Adipose tissue (tissue), 3 donors: Measurements from ENCODE around the gene MCF2L2. TPM values are rescaled to one million over a fixed set of nuclear protein-coding genes. Genes with fewer than 3 reads are reported as not detected.

Experiments used
- H3K27ac ChIP-seq: one replicate; pipeline ENCODE4 v1.5.1; 2013; ENCODE audit warnings: low read depth, low read length
- WGBS, 3 donors: extraction: QIAGEN DNeasy Blood & Tissue Kit; methylation state at CpG; one replicate each; pipeline ENCODE4 v1.1.7; 2013; 5-methylcytosine and 5-hydroxymethylcytosine counted together
- polyA plus RNA-seq, 3 donors: library from polyadenylated mRNA; stranded (reverse); fragments of 200-250 nt; gene quantifications; one replicate each; pipeline ENCODE4 v1.2.3, GENCODE V29; 2013
- donor health status: healthy with polysubstance abuse.
- donor health status: Bipolar disorder and iron deficiency.
- donor health status: healthy.

Gene MCF2L2
- polyA plus RNA-seq, 3 donors = 0.06 to 0.22 (median 0.12) TPM

GRCh38 chr3:183313351-183313750 is 115.1 kb downstream of the MCF2L2 start:
- 70 to 97% (median 79%) methylated on average over 4 of the region's 4 CpGs for WGBS, 3 donors
- H3K27ac ChIP-seq = no peak overlapping the region

- no peak overlapping the region for H3K27ac ChIP-seq
- 91 to 95% (median 95%) methylated on average over 2 of the region's 2 CpGs for WGBS, 3 donors
These were observed 116.0 kb downstream of the MCF2L2 start for GRCh38 chr3:183312433-183312832.

- 91 to 98% (median 95%) methylated on average over 3 of the region's 3 CpGs for WGBS, 3 donors
- no peak overlapping the region for H3K27ac ChIP-seq
These were observed 117.5 kb downstream of the MCF2L2 start for GRCh38 chr3:183310936-183311335.

GRCh38 chr3:183309276-183309675 is 119.1 kb downstream of the MCF2L2 start:
- H3K27ac ChIP-seq = no peak overlapping the region
- 58 to 67% (median 59%) methylated on average over 5 of the region's 5 CpGs for WGBS, 3 donors

- 60 to 82% (median 61%) methylated on average over 5 of the region's 5 CpGs for WGBS, 3 donors
- H3K27ac ChIP-seq = no peak overlapping the region
These were observed 119.7 kb downstream of the MCF2L2 start for GRCh38 chr3:183308751-183309150.

GRCh38 chr3:183307749-183308148 is 120.7 kb downstream of the MCF2L2 start:
- H3K27ac ChIP-seq = no peak overlapping the region
- WGBS, 3 donors = 70 to 98% (median 94%) methylated on average over 2 of the region's 2 CpGs

- H3K27ac ChIP-seq = no peak overlapping the region
- WGBS, 3 donors = 41% methylated on average over 9 of the region's 9 CpGs
These were observed 121.4 kb downstream of the MCF2L2 start for GRCh38 chr3:183306798-183307671.

- no peak overlapping the region for H3K27ac ChIP-seq
- 67 to 82% (median 69%) methylated on average over 2 of the region's 2 CpGs for WGBS, 3 donors
These were observed 124.7 kb downstream of the MCF2L2 start for GRCh38 chr3:183303690-183304089.

GRCh38 chr3:183301937-183302580 is 126.4 kb downstream of the MCF2L2 start:
- no peak overlapping the region for H3K27ac ChIP-seq
- 40 to 76% (median 47%) methylated on average over 8 of the region's 8 CpGs for WGBS, 3 donors

- 82 to 92% (median 86%) methylated on average over 6 of the region's 6 CpGs for WGBS, 3 donors
- H3K27ac ChIP-seq = no peak overlapping the region
These were observed 127.3 kb downstream of the MCF2L2 start for GRCh38 chr3:183300996-183301562.

GRCh38 chr3:183299976-183300375 is 128.4 kb downstream of the MCF2L2 start:
- WGBS, 3 donors = 95 to 96% (median 96%) methylated on average over 4 of the region's 4 CpGs
- no peak overlapping the region for H3K27ac ChIP-seq

GRCh38 chr3:183298701-183299153 is 129.7 kb downstream of the MCF2L2 start:
- no peak overlapping the region for H3K27ac ChIP-seq
- 28 to 44% (median 42%) methylated on average over 5 of the region's 5 CpGs for WGBS, 3 donors

- 79 to 91% (median 82%) methylated on average over 12 of the region's 12 CpGs for WGBS, 3 donors
- no peak overlapping the region for H3K27ac ChIP-seq
These were observed 131.5 kb downstream of the MCF2L2 start for GRCh38 chr3:183296944-183297343.

- WGBS, 3 donors = 24 to 52% (median 27%) methylated on average over 3 of the region's 3 CpGs
- H3K27ac ChIP-seq = no peak overlapping the region
These were observed 133.2 kb downstream of the MCF2L2 start for GRCh38 chr3:183295211-183295610.

- no peak overlapping the region for H3K27ac ChIP-seq
- WGBS, 3 donors = 89 to 94% (median 90%) methylated on average over 2 of the region's 2 CpGs
These were observed 134.5 kb downstream of the MCF2L2 start for GRCh38 chr3:183293966-183294365.

GRCh38 chr3:183291497-183292031 is 136.9 kb downstream of the MCF2L2 start:
- 34 to 78% (median 75%) methylated on average over 4 of the region's 4 CpGs for WGBS, 3 donors
- no peak overlapping the region for H3K27ac ChIP-seq

- 95 to 100% (median 96%) methylated on average over 2 of the region's 2 CpGs for WGBS, 3 donors
These were observed 138.2 kb downstream of the MCF2L2 start for GRCh38 chr3:183290216-183290615.

GRCh38 chr3:183288117-183288516 is 140.3 kb downstream of the MCF2L2 start:
- no peak overlapping the region for H3K27ac ChIP-seq
- WGBS, 3 donors = 83 to 100% (median 93%) methylated on average over 2 of the region's 2 CpGs

More at GRCh38 chr3:183290216-183290615, 138.2 kb downstream of the MCF2L2 start:
- no peak overlapping the region for H3K27ac ChIP-seq
